Spleen (tissue), 7 donors: Measurements from ENCODE around the gene TTC38.

Source experiments
- CTCF ChIP-seq, 11 experiments: fragments of 200-600 bp in 7 of 11; fragments of 450-650 bp in 4 of 11; sonication (generic) in 4 of 11; IDR thresholded peaks in 8 of 11; conservative IDR thresholded peaks in 3 of 11; 1 replicate in 7 of 11; 2 replicates in 4 of 11; pipeline versions ENCODE4 v1.4.0 to v1.8.0; 2016 to 2021; ENCODE audit warnings: antibody characterized with exemption in 11 of 11, inconsistent platforms in 4 of 11, mild to moderate bottlenecking in 1 of 11
- POLR2AphosphoS5 ChIP-seq, 3 donors: sonication (generic); formaldehyde crosslinking; IDR thresholded peaks; one replicate each; pipeline ENCODE4 v1.5.1; 2017; ENCODE audit warnings: antibody characterized with exemption in 3 of 3
- donor health status: DM: no; HTN: no; CAD: no; lungs with moderate emphysema.
- donor health status: DM: no; HTN: no; CAD: no.
- donor health status: DM: no; HTN: no; CAD: no.

GRCh38 chr22:46274381-46274780 lies 6.6 kb downstream of the TTC38 start:
- TF ChIP-seq CTCF (IDR thresholded peaks at IDR 0.05 in 8 of 11, conservative IDR thresholded peaks at IDR 0.05 in 3 of 11) (no peak), POLR2AphosphoS5 (IDR thresholded peaks at IDR 0.05) (no peak)
